Glutamatergic neuron (in vitro differentiated cells): ENCODE data around the gene ADGRL3. TPM values are rescaled to one million over a fixed set of nuclear protein-coding genes. Genes with fewer than 3 reads are reported as not detected.

Source experiments
- DNase-seq: peaks from one replicate; pipeline ENCODE4 v3.0.0; 2022
- H3K27ac Mint-ChIP-seq: one replicate; pipeline ENCODE4 v1.8.0; 2020; ENCODE audit warnings: mild to moderate bottlenecking, mixed read lengths, inconsistent platforms; ENCODE audit not compliant: unreplicated experiment
- H3K27me3 Mint-ChIP-seq: one replicate; pipeline ENCODE4 v1.8.0; 2020; ENCODE audit warnings: mild to moderate bottlenecking, moderate library complexity, mixed read lengths, inconsistent platforms; ENCODE audit not compliant: unreplicated experiment
- H3K36me3 Mint-ChIP-seq: one replicate; pipeline ENCODE4 v1.8.0; 2020; ENCODE audit warnings: mild to moderate bottlenecking, mixed read lengths, inconsistent platforms; ENCODE audit not compliant: unreplicated experiment
- H3K4me1 Mint-ChIP-seq: one replicate; pipeline ENCODE4 v1.8.0; 2020; ENCODE audit warnings: mild to moderate bottlenecking, low read depth, mixed read lengths, inconsistent platforms; ENCODE audit not compliant: unreplicated experiment
- H3K4me3 Mint-ChIP-seq: one replicate; pipeline ENCODE4 v1.8.0; 2020; ENCODE audit warnings: mild to moderate bottlenecking, mixed read lengths, inconsistent platforms; ENCODE audit not compliant: unreplicated experiment
- H3K9me3 Mint-ChIP-seq: one replicate; pipeline ENCODE4 v1.8.0; 2020; ENCODE audit warnings: mild to moderate bottlenecking, moderate library complexity, mixed read lengths, inconsistent platforms; ENCODE audit not compliant: unreplicated experiment
- total RNA-seq: library from RNA; stranded (reverse); fragmentation: NEBNext Ultra II Directional; extraction: Animal tissue kit (Norgen Biotek cat#: 25700); gene quantifications from one replicate; pipeline ENCODE4 v1.2.1, GENCODE V29; 2021; ENCODE audit not compliant: unreplicated experiment
- TF ChIP-seq, protein P1 (sequence below): fragments of 200-600 bp; sonication (generic); IDR thresholded peaks from one replicate; pipeline ENCODE4 v1.5.0; 2021; ENCODE audit not compliant: partially characterized antibody, unreplicated experiment

Gene ADGRL3
- total RNA-seq, 1 donor from 2014 or later: 193 TPM

GRCh38 chr4:61239250-61239649 lies 39.1 kb downstream of the ADGRL3 start:
- no peak for DNase-seq
- TF ChIP-seq, protein P1, sequence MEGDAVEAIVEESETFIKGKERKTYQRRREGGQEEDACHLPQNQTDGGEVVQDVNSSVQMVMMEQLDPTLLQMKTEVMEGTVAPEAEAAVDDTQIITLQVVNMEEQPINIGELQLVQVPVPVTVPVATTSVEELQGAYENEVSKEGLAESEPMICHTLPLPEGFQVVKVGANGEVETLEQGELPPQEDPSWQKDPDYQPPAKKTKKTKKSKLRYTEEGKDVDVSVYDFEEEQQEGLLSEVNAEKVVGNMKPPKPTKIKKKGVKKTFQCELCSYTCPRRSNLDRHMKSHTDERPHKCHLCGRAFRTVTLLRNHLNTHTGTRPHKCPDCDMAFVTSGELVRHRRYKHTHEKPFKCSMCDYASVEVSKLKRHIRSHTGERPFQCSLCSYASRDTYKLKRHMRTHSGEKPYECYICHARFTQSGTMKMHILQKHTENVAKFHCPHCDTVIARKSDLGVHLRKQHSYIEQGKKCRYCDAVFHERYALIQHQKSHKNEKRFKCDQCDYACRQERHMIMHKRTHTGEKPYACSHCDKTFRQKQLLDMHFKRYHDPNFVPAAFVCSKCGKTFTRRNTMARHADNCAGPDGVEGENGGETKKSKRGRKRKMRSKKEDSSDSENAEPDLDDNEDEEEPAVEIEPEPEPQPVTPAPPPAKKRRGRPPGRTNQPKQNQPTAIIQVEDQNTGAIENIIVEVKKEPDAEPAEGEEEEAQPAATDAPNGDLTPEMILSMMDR: no peak
- Mint-ChIP-seq H3K9me3 (no peaks in the 10 kb centered on the region), H3K4me3 (peak overlapping the region; percentile 65), H3K27ac (peak overlapping the region; percentile 2), H3K36me3 (no peaks in the 10 kb centered on the region), H3K27me3 (no peaks in the 10 kb centered on the region), H3K4me1 (peaks cover 56% of the 10 kb centered on the region)

DNA sequence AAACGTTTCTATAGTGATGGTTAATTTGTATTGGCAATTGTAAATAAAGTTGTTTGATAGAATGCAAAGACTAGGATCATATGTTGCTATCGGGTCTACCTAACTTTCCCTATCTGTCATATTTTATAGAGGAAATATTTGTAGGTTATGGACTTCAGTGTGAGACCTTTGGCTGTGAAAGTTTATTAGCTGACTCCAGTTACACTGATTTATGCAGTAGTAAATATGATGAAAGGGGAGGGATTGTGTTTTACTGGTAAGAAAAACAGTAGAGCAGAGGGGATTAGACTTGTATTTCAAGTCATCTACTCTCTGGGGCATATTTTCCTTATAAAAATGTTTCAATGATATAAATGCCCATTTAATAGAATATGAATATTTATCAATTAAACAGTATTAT lies 43.8 kb downstream of the ADGRL3 start:
- DNase-seq: no peak
- H3K27me3 Mint-ChIP-seq: peaks cover 7% of the 10 kb centered on the region
- H3K9me3 Mint-ChIP-seq: peaks cover 4% of the 10 kb centered on the region
- H3K4me1 Mint-ChIP-seq: peaks cover 64% of the 10 kb centered on the region
- H3K27ac Mint-ChIP-seq: peak overlapping the region; percentile 65
- TF ChIP-seq, protein P1: no peak
- no peaks in the 10 kb centered on the region for H3K36me3 Mint-ChIP-seq
- peak overlapping the region; percentile 69 for H3K4me3 Mint-ChIP-seq

DNA sequence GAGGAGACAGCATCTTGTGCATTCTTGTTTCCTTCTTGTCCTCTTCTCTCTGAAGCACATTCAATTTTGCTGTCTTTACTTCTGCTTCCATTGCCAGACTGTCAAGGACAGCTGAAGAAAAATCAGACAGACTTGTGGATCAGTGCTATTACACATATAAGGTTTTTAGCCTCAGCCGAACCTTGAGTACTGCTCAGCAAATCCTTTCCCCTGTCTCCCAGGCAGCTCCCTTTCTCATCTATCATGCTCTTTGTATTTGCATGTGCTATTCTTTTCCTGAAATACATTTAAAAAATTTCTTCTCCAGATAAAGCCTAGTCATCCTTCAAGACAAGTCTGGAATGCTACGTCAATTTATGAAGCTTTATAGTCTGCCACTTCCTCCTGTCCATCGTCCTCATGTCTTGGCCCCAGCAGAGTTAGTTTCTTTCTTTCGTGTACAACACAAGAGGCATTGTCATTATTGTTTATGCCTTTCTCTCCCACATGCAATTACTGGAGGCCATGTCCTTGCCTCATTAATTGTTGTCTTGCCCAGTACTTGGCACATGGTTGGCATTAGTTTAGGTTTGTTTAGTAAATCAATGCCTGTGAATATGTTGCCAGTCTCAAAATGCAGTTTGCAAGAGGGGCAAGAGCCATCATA lies 45.1 kb downstream of the ADGRL3 start:
- Mint-ChIP-seq H3K9me3 (peaks cover 7% of the 10 kb centered on the region), H3K27me3 (peaks cover 7% of the 10 kb centered on the region), H3K36me3 (no peaks in the 10 kb centered on the region), H3K4me1 (peaks cover 63% of the 10 kb centered on the region), H3K27ac (peak overlapping the region; percentile 92), H3K4me3 (no peak overlapping the region)
- DNase-seq: no peak
- TF ChIP-seq, protein P1: no peak

DNA sequence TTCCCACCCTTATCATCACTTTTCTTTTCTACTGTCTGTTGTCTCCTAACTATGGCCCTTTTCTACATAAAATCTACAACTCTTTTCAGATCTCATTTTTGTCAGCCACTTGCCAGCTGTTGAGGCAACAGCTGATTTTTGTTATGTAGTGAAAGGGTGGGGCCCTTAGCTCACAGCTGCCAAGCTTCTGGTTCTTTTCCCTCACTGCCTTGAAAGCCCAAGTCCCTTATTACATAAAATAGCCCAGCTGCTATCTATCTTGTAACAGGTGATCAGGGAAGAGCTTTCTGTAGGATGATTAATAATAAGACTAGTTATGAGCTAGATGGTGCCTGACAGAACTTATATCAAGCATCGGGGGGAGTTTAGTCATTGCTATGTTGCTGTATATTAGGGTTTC lies 45.9 kb downstream of the ADGRL3 start:
- peak overlapping the region; percentile 92 for H3K27ac Mint-ChIP-seq
- peaks cover 63% of the 10 kb centered on the region for H3K4me1 Mint-ChIP-seq
- no peak for DNase-seq
- H3K4me3 Mint-ChIP-seq: peak overlapping the region; percentile 72
- H3K9me3 Mint-ChIP-seq: peaks cover 9% of the 10 kb centered on the region
- TF ChIP-seq, protein P1: no peak
- H3K36me3 Mint-ChIP-seq: no peaks in the 10 kb centered on the region
- peaks cover 7% of the 10 kb centered on the region for H3K27me3 Mint-ChIP-seq

DNA sequence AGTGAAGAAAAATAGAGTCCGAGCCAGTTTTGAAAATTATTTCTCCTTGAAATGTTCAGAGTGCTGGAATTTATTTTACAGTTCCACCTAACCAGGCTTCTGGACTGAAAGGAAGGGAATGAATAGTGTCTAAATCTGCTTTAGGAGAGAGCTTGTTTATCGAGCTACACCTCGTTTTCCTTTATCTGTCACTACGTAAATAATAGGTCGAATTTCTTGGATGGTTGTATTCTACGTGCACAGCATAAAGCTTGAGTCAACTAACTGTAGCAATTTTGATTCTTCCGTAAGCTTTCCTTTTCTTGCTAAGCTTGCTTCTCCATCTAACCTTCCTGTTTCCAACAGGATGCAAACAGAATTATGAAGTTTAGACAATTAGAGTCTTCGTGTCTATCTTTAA lies 48.6 kb downstream of the ADGRL3 start:
- no peaks in the 10 kb centered on the region for H3K36me3 Mint-ChIP-seq
- peaks cover 11% of the 10 kb centered on the region for H3K9me3 Mint-ChIP-seq
- H3K4me1 Mint-ChIP-seq: peaks cover 60% of the 10 kb centered on the region
- H3K27ac Mint-ChIP-seq: no peak overlapping the region
- peaks cover 7% of the 10 kb centered on the region for H3K27me3 Mint-ChIP-seq
- H3K4me3 Mint-ChIP-seq: no peak overlapping the region
- DNase-seq: no peak
- TF ChIP-seq, protein P1: no peak
